NB4 (cell line): ENCODE results near the gene APOBEC2.

ENCODE experiments used
- CTCF ChIP-seq: IDR thresholded peaks from one replicate; pipeline ENCODE4 v1.5.1; 2012; ENCODE audit warnings: low read depth, low read length
- MYC ChIP-seq: IDR thresholded peaks from 2 replicates; pipeline ENCODE4 v1.6.1; 2011; ENCODE audit warnings: low read depth, low read length
- POLR2A ChIP-seq: IDR thresholded peaks from 2 replicates; pipeline ENCODE4 v1.6.1; 2011; ENCODE audit warnings: mild to moderate bottlenecking; ENCODE audit not compliant: insufficient read length; ENCODE audit errors: extremely low read depth
- TF ChIP-seq, protein P1 (sequence below): IDR thresholded peaks from 2 replicates; pipeline ENCODE4 v1.6.1; 2011; ENCODE audit warnings: low read depth, low read length

DNA sequence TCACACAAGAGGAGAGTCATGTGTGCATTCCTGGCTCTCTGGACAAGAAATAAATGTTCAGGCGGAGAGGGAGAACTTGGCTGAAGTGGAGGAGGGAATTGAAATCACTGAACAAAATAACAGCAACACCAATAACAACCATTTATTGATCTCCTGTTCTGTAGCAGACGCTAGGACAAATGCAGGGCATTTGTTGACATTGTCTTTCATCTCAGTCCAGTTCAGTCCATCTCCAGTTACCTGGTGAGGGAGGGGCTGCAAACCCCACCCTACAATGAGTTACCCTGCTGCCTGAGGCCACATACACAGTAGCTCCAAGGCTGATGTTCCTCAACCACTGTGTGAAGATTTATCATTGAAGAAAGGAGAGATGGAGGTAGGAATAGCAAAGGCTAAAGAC is 41.3 kb upstream of the APOBEC2 start:
- TF ChIP-seq CTCF (no peak), POLR2A (no peak), MYC (no peak)
- TF ChIP-seq, protein P1, sequence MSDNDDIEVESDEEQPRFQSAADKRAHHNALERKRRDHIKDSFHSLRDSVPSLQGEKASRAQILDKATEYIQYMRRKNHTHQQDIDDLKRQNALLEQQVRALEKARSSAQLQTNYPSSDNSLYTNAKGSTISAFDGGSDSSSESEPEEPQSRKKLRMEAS: no peak
